Stimulated activated effector memory CD8-positive, alpha-beta T cell treated with anti-CD3 and anti-CD28 coated beads, Interleukin-12 subunit alpha, Interleukin-12 subunit beta, amount 100 ng/mL, for 72 hours (primary cell): ENCODE data around the gene NFATC1.
A peak's percentile ranks its signal among the peaks of the same experiment; 100 is the strongest.
"Not testable (repeated sequence)": the region's sequence is repeated elsewhere in the genome, so short reads cannot be mapped to it uniquely, and the experiment has no call there.

Experiments
- ATAC-seq: fragments of 150-1000 bp; cut with Tn5 transposase; 2 replicates; pipeline ENCODE4 v1.10.0; 2021
- DNase-seq, 2 donors: peaks; one replicate each; pipeline ENCODE4 v3.0.0; 2021 to 2022; ENCODE audit warnings: low spot score in 2 of 2
- H3K27ac Mint-ChIP-seq: one replicate; pipeline ENCODE4 v1.8.0; 2022; ENCODE audit warnings: mild to moderate bottlenecking, mixed read lengths
- H3K36me3 Mint-ChIP-seq: one replicate; pipeline ENCODE4 v1.8.0; 2022; ENCODE audit warnings: mild to moderate bottlenecking, mixed read lengths
- H3K4me1 Mint-ChIP-seq: one replicate; pipeline ENCODE4 v1.8.0; 2022; ENCODE audit warnings: mixed read lengths
- H3K4me3 Mint-ChIP-seq: one replicate; pipeline ENCODE4 v1.8.0; 2022; ENCODE audit warnings: mild to moderate bottlenecking, mixed read lengths
- H3K9me3 Mint-ChIP-seq: one replicate; pipeline ENCODE4 v1.8.0; 2022; ENCODE audit warnings: mixed read lengths

The NFATC1 gene

GRCh38 chr18:79371561-79372121 is 24.1 kb upstream of the NFATC1 start:
- Mint-ChIP-seq H3K9me3 (no peaks in the 10 kb centered on the region), H3K4me1 (peaks cover 25% of the 10 kb centered on the region), H3K27ac (peak overlapping the region; percentile 75), H3K36me3 (peaks cover 13% of the 10 kb centered on the region), H3K4me3 (no peak overlapping the region)
- peak; percentile 77 for ATAC-seq
- DNase-seq: no peak

- Mint-ChIP-seq H3K27ac (no peak overlapping the region), H3K9me3 (no peaks in the 10 kb centered on the region), H3K4me1 (peaks cover 29% of the 10 kb centered on the region), H3K36me3 (peaks cover 21% of the 10 kb centered on the region), H3K4me3 (no peak overlapping the region)
- ATAC-seq (no peak), DNase-seq (no peak)
These were observed 23.3 kb upstream of the NFATC1 start for GRCh38 chr18:79372461-79372860.

- Mint-ChIP-seq H3K9me3 (no peaks in the 10 kb centered on the region), H3K4me3 (no peak overlapping the region), H3K27ac (no peak overlapping the region), H3K36me3 (peaks cover 26% of the 10 kb centered on the region), H3K4me1 (peaks cover 24% of the 10 kb centered on the region)
- no peak for ATAC-seq
- DNase-seq: no peak
These were observed 22.7 kb upstream of the NFATC1 start for GRCh38 chr18:79372991-79373390.

- H3K9me3 Mint-ChIP-seq: no peaks in the 10 kb centered on the region
- no peak overlapping the region for H3K4me3 Mint-ChIP-seq
- peaks cover 19% of the 10 kb centered on the region for H3K4me1 Mint-ChIP-seq
- no peak overlapping the region for H3K27ac Mint-ChIP-seq
- no peak for ATAC-seq
- H3K36me3 Mint-ChIP-seq: peaks cover 31% of the 10 kb centered on the region
- DNase-seq: no peak
These were observed 22.0 kb upstream of the NFATC1 start for GRCh38 chr18:79373736-79374135.

- peaks cover 22% of the 10 kb centered on the region for H3K4me1 Mint-ChIP-seq
- DNase-seq: no peak
- H3K4me3 Mint-ChIP-seq: no peak overlapping the region
- no peak overlapping the region for H3K27ac Mint-ChIP-seq
- H3K9me3 Mint-ChIP-seq: no peaks in the 10 kb centered on the region
- no peak for ATAC-seq
- peaks cover 36% of the 10 kb centered on the region for H3K36me3 Mint-ChIP-seq
These were observed 21.1 kb upstream of the NFATC1 start for GRCh38 chr18:79374408-79375171.

- Mint-ChIP-seq H3K4me3 (no peak overlapping the region), H3K4me1 (peaks cover 22% of the 10 kb centered on the region), H3K36me3 (peaks cover 36% of the 10 kb centered on the region), H3K27ac (peak overlapping the region; percentile 72), H3K9me3 (no peaks in the 10 kb centered on the region)
- no peak for DNase-seq
- no peak for ATAC-seq
These were observed 20.1 kb upstream of the NFATC1 start for GRCh38 chr18:79375441-79376154.

- not testable (repeated sequence) for H3K4me3 Mint-ChIP-seq, ATAC-seq, H3K27ac Mint-ChIP-seq, DNase-seq, H3K9me3 Mint-ChIP-seq
- H3K4me1 Mint-ChIP-seq: peaks cover 22% of the 10 kb centered on the region
- peaks cover 41% of the 10 kb centered on the region for H3K36me3 Mint-ChIP-seq
These were observed 19.1 kb upstream of the NFATC1 start for GRCh38 chr18:79376661-79377060.

- no peak for ATAC-seq
- Mint-ChIP-seq H3K36me3 (peaks cover 41% of the 10 kb centered on the region), H3K4me1 (peaks cover 18% of the 10 kb centered on the region), H3K27ac (no peak overlapping the region), H3K9me3 (no peaks in the 10 kb centered on the region), H3K4me3 (no peak overlapping the region)
- DNase-seq: no peak
These were observed 18.4 kb upstream of the NFATC1 start for GRCh38 chr18:79377187-79377891.

GRCh38 chr18:79378536-79379250 is 17.0 kb upstream of the NFATC1 start:
- Mint-ChIP-seq H3K36me3 (peaks cover 36% of the 10 kb centered on the region), H3K4me1 (peaks cover 19% of the 10 kb centered on the region), H3K4me3 (peak overlapping the region; percentile 21), H3K9me3 (no peaks in the 10 kb centered on the region), H3K27ac (peak overlapping the region; percentile 54)
- peak; percentile 82 for ATAC-seq
- DNase-seq: peak; percentile 84 to 88

- DNase-seq: no peak
- Mint-ChIP-seq H3K9me3 (no peaks in the 10 kb centered on the region), H3K4me1 (peaks cover 26% of the 10 kb centered on the region), H3K36me3 (peaks cover 40% of the 10 kb centered on the region), H3K27ac (peak overlapping the region; percentile 54), H3K4me3 (peak overlapping the region; percentile 21)
- no peak for ATAC-seq
These were observed 16.4 kb upstream of the NFATC1 start for GRCh38 chr18:79379251-79379905.

- peaks cover 42% of the 10 kb centered on the region for H3K36me3 Mint-ChIP-seq
- ATAC-seq (no peak), DNase-seq (no peak)
- H3K9me3 Mint-ChIP-seq: no peaks in the 10 kb centered on the region
- H3K4me1 Mint-ChIP-seq: peaks cover 26% of the 10 kb centered on the region
- no peak overlapping the region for H3K4me3 Mint-ChIP-seq
- no peak overlapping the region for H3K27ac Mint-ChIP-seq
These were observed 15.6 kb upstream of the NFATC1 start for GRCh38 chr18:79379931-79380815.

- ATAC-seq: peak; percentile 51
- DNase-seq: peak; percentile 69 to 85
- H3K9me3 Mint-ChIP-seq: no peaks in the 10 kb centered on the region
- H3K27ac Mint-ChIP-seq: no peak overlapping the region
- H3K36me3 Mint-ChIP-seq: peaks cover 39% of the 10 kb centered on the region
- H3K4me3 Mint-ChIP-seq: no peak overlapping the region
- H3K4me1 Mint-ChIP-seq: peaks cover 26% of the 10 kb centered on the region
These were observed 14.6 kb upstream of the NFATC1 start for GRCh38 chr18:79380816-79381806.
